Keratinocyte (primary cell): ENCODE results near the gene NUDT13. TPM values are rescaled to one million over a fixed set of nuclear protein-coding genes. Genes with fewer than 3 reads are reported as not detected.
"Not testable (repeated sequence)": the region's sequence is repeated elsewhere in the genome, so short reads cannot be mapped to it uniquely, and the experiment has no call there.

Source experiments
- DNase-seq: peaks from one replicate; pipeline ENCODE4 v3.0.0-alpha.2; 2011; ENCODE audit warnings: low read depth, missing footprints, low spot score
- FAIRE-seq: peaks from 2 replicates; lab custom pipeline; 2011; peaks lifted over from hg19 to GRCh38; lab: Jason Lieb, UNC
- H2AFZ ChIP-seq: 2 replicates; pipeline ENCODE4 v1.6.0; 2012; ENCODE audit warnings: low read length, control low read depth, inconsistent platforms; ENCODE audit not compliant: control insufficient read depth
- H3K27ac ChIP-seq: 2 replicates; pipeline ENCODE4 v1.5.1; 2011; ENCODE audit warnings: low read length; ENCODE audit not compliant: control insufficient read depth, insufficient read depth
- H3K27me3 ChIP-seq: 3 replicates; pipeline ENCODE4 v1.6.0; 2011; ENCODE audit warnings: low read length; ENCODE audit not compliant: control insufficient read depth, insufficient read depth; ENCODE audit errors: extremely low read depth
- H3K36me3 ChIP-seq, 2 experiments: 2 replicates in 1 of 2; 3 replicates in 1 of 2; pipeline ENCODE4 v1.5.1; 2011; ENCODE audit warnings: low read length in 2 of 2, mild to moderate bottlenecking in 1 of 2; ENCODE audit not compliant: control insufficient read depth in 2 of 2, insufficient read depth in 2 of 2; ENCODE audit errors: extremely low read depth in 1 of 2
- H3K4me1 ChIP-seq: 3 replicates; pipeline ENCODE4 v1.5.1; 2011; ENCODE audit warnings: low read length; ENCODE audit not compliant: control insufficient read depth, insufficient read depth; ENCODE audit errors: extremely low read depth
- H3K4me2 ChIP-seq: 3 replicates; pipeline ENCODE4 v1.6.0; 2011; ENCODE audit warnings: low read depth, low read length; ENCODE audit not compliant: control insufficient read depth, insufficient read depth; ENCODE audit errors: extremely low read depth
- H3K4me3 ChIP-seq, 3 experiments: fragments of 200-600 bp in 1 of 3; sonication (generic) in 1 of 3; 2 replicates in 2 of 3; 3 replicates in 1 of 3; pipeline ENCODE4 v1.5.1; 2011 to 2016; ENCODE audit warnings: low read length in 3 of 3, mild to moderate bottlenecking in 3 of 3, control low read depth in 2 of 3, inconsistent platforms in 1 of 3, low read depth in 1 of 3, mixed read lengths in 1 of 3, mixed run types in 1 of 3, moderate library complexity in 1 of 3; ENCODE audit not compliant: control insufficient read depth in 2 of 3, insufficient read depth in 2 of 3; ENCODE audit errors: extremely low read depth in 1 of 3
- H3K79me2 ChIP-seq: 2 replicates; pipeline ENCODE4 v1.6.0; 2012; ENCODE audit warnings: low read length; ENCODE audit not compliant: control insufficient read depth, insufficient read depth
- H3K9ac ChIP-seq: 3 replicates; pipeline ENCODE4 v1.6.0; 2011; ENCODE audit warnings: low read length; ENCODE audit not compliant: control insufficient read depth, insufficient read depth; ENCODE audit errors: extremely low read depth
- H3K9me1 ChIP-seq: 3 replicates; pipeline ENCODE4 v1.6.0; 2011; ENCODE audit warnings: low read length; ENCODE audit not compliant: control insufficient read depth, insufficient read depth; ENCODE audit errors: extremely low read depth
- H3K9me3 ChIP-seq: 2 replicates; pipeline ENCODE4 v1.5.1; 2012; ENCODE audit warnings: low read depth, low read length; ENCODE audit not compliant: control insufficient read depth
- H4K20me1 ChIP-seq: 3 replicates; pipeline ENCODE4 v1.6.0; 2011; ENCODE audit warnings: low read length; ENCODE audit not compliant: control insufficient read depth, insufficient read depth; ENCODE audit errors: extremely low read depth
- EZH2 ChIP-seq: IDR thresholded peaks from one replicate; pipeline ENCODE4 v1.6.1; 2012; ENCODE audit warnings: inconsistent platforms, mild to moderate bottlenecking, low read length, moderate library complexity
- dilution Hi-C: fragments of 300-500 bp; cut with MboI; formaldehyde crosslinking; loops from one replicate; pipeline ENCODE4 v1.7.0; 2020; ENCODE audit warnings: low sequenced_read_pairs; ENCODE audit not compliant: extremely low pct_ligation_motif_present
- polyA plus RNA-seq, 5 experiments: library from polyadenylated mRNA; depleted of rRNA in 3 of 5; stranded (reverse) in 3 of 5; stranded (forward) in 1 of 5; unstranded in 1 of 5; fragments of >200 nt; gene quantifications; 1 replicate in 1 of 5; 2 replicates in 3 of 5; 3 replicates in 1 of 5; pipeline versions ENCODE4 v1.2.1 to v1.2.3, GENCODE V29; 2011 to 2012; ENCODE audit warnings: missing spikeins in 2 of 5, low read depth in 1 of 5, low replicate concordance in 1 of 5
- TF ChIP-seq, protein P1 (sequence below), 3 experiments: IDR thresholded peaks in 1 of 3; conservative IDR thresholded peaks in 1 of 3; optimal IDR thresholded peaks in 1 of 3; 2 replicates in 2 of 3; 3 replicates in 1 of 3; pipeline versions ENCODE3 to v1.5.1; 2011; ENCODE audit warnings: low read length in 3 of 3, mild to moderate bottlenecking in 3 of 3, moderate library complexity in 2 of 3, control low read depth in 1 of 3, inconsistent platforms in 1 of 3; ENCODE audit not compliant: insufficient read depth in 2 of 3; ENCODE audit errors: extremely low read depth in 1 of 3

NUDT13 gene
- polyA plus RNA-seq, 1 donor (not counting 4 experiments of a cell fraction or from before 2014, with no cell fraction given), result 2.4 TPM

DNA sequence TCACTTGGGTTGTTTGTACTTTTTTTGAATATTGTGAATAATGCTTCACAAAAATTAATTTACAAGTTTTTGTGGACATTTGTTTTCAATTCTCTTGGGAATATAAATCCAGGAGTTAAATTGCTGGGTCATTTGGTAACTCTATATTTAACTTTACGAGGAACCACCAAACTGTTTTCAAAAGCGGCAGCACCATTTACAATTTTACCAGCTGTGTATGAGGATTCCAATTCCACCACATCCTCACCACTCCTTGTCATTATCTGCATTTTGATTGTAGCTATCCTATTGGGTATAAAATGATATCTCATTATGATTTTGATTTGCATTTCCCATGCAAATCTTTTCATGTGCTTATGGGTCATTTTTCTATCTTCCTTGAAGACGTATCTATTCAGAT is 4.0 kb upstream of the NUDT13 start:
- no peak overlapping the region for H3K27ac ChIP-seq
- no peaks in the 10 kb centered on the region for H3K27me3 ChIP-seq
- no peak overlapping the region for H3K9ac ChIP-seq
- DNase-seq (no peak), FAIRE-seq (no peak)
- H2AFZ ChIP-seq, result no peak overlapping the region
- no peaks in the 10 kb centered on the region for H4K20me1 ChIP-seq
- dilution Hi-C loops, result no loop called here
- no peaks in the 10 kb centered on the region for H3K9me1 ChIP-seq
- H3K4me2 ChIP-seq, result no peak overlapping the region
- TF ChIP-seq, protein P1, sequence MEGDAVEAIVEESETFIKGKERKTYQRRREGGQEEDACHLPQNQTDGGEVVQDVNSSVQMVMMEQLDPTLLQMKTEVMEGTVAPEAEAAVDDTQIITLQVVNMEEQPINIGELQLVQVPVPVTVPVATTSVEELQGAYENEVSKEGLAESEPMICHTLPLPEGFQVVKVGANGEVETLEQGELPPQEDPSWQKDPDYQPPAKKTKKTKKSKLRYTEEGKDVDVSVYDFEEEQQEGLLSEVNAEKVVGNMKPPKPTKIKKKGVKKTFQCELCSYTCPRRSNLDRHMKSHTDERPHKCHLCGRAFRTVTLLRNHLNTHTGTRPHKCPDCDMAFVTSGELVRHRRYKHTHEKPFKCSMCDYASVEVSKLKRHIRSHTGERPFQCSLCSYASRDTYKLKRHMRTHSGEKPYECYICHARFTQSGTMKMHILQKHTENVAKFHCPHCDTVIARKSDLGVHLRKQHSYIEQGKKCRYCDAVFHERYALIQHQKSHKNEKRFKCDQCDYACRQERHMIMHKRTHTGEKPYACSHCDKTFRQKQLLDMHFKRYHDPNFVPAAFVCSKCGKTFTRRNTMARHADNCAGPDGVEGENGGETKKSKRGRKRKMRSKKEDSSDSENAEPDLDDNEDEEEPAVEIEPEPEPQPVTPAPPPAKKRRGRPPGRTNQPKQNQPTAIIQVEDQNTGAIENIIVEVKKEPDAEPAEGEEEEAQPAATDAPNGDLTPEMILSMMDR (optimal IDR thresholded peaks at IDR 0.05 in 1 of 3, IDR thresholded peaks at IDR 0.05 in 1 of 3, conservative IDR thresholded peaks at IDR 0.05 in 1 of 3; ENCODE audit: extremely low read depth in 1 of 3, insufficient read depth in 2 of 3, low read length in 3 of 3), result no peak
- TF ChIP-seq EZH2, result no peak
- peaks cover 10% of the 10 kb centered on the region for H3K4me1 ChIP-seq
- H3K4me3 ChIP-seq, result no peak overlapping the region
- no peaks in the 10 kb centered on the region for H3K79me2 ChIP-seq
- H3K36me3 ChIP-seq, result peaks cover 0 to 2% of the 10 kb centered on the region in 2 experiments
- no peaks in the 10 kb centered on the region for H3K9me3 ChIP-seq

DNA sequence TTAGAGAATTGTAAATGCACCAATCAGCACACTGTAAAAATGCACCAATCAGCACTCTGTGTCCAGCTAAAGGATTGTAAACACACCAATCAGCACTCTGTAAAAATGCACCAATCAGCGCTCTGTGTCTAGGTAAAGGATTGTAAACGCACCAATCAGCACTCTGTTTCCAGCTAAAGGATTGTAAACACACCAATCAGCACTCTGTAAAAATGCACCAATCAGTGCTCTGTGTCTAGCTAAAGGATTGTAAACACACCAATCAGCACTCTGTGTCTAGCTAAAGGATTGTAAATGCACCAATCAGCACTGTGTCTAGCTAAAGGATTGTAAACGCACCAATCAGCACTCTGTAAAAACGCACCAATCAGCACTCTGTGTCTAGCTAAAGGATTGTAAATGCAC is 1.0 kb upstream of the NUDT13 start:
- H2AFZ ChIP-seq, DNase-seq, H3K4me2 ChIP-seq, FAIRE-seq, H3K9ac ChIP-seq, H3K27ac ChIP-seq, H3K9me1 ChIP-seq, H4K20me1 ChIP-seq, dilution Hi-C loops, H3K4me3 ChIP-seq, H3K36me3 ChIP-seq, H3K79me2 ChIP-seq, H3K9me3 ChIP-seq, H3K27me3 ChIP-seq: not testable (repeated sequence)
- peaks cover 14% of the 10 kb centered on the region for H3K4me1 ChIP-seq

DNA sequence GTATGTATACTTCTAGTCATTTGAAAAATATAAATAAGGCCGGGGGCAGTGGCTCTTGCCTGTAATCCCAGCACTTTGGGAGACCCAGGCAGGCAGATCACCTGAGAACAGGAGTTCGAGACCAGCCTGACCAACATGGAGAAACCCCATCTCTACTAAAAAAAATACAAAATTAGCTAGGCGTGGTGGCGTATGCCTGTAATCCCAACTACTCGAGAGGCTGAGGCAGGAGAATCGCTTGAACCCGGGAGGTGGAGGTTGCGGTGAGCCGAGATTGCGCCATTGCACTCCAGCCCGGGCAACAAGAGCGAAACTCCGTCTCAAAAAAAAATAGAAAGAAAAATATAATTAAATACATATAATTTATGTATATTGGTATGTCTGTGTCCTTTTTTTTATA is 1.8 kb downstream of the NUDT13 start:
- H3K9me3 ChIP-seq, H3K4me2 ChIP-seq, DNase-seq, H3K9me1 ChIP-seq, H4K20me1 ChIP-seq, H3K9ac ChIP-seq, H3K79me2 ChIP-seq, dilution Hi-C loops, H3K4me3 ChIP-seq, H3K27me3 ChIP-seq, FAIRE-seq, H3K36me3 ChIP-seq, H2AFZ ChIP-seq: not testable (repeated sequence)
- Histone ChIP-seq H3K4me1 (peaks cover 14% of the 10 kb centered on the region), H3K27ac (peak overlapping the region; percentile 93)
